ENCODE measurements around the gene CFAP77. TPM values are rescaled to one million over a fixed set of nuclear protein-coding genes. Genes with fewer than 3 reads are reported as not detected.

The CFAP77 gene
- total and polyA plus RNA-seq, 2 of the 13 experiments (the other 11 are each of a cell fraction or from before 2014, with no cell fraction given), result not detected

GRCh38 chr9:132384376-132384775 is 25.6 kb upstream of the CFAP77 start:
- no peak for TF ChIP-seq MEIS2 (CRISPR knock-in tag; IDR thresholded peaks at IDR 0.05)
- no peak for TF ChIP-seq FOSL2 (CRISPR knock-in tag; IDR thresholded peaks at IDR 0.05)
- no peak for TF ChIP-seq PHF21A (CRISPR knock-in tag; IDR thresholded peaks at IDR 0.05)
- no peak for TF ChIP-seq POLR2AphosphoS5 (IDR thresholded peaks at IDR 0.05; ENCODE audit: low read depth, low read length)
- H3K4me2 ChIP-seq (ENCODE audit: low read depth, low read length), result no peak overlapping the region
- no peak for DNase-seq (ENCODE audit: low spot score)
- no peaks in the 10 kb centered on the region for H4K20me1 ChIP-seq (ENCODE audit: insufficient read depth, low read length)
- CTCF ChIA-PET (ENCODE audit: low intra/inter-chr PET ratio, low total read pairs), result no interaction called here
- POLR2A ChIA-PET, result no interaction called here
- no peak for ATAC-seq
- H3K4me3 ChIP-seq (replicated peaks in 1 of 3; ENCODE audit: insufficient read depth in 1 of 3, low read depth in 2 of 3, low read length in 3 of 3), result no peak overlapping the region
- no peak for FAIRE-seq
- WGBS (ENCODE audit: low lambda C conversion rate), result 99% methylated on average over 8 of the region's 8 CpGs
- H3K9ac ChIP-seq (ENCODE audit: insufficient read depth, low read depth, low read length), result no peak overlapping the region
- no peaks in the 10 kb centered on the region for H3K4me1 ChIP-seq (ENCODE audit: insufficient read depth, low read length)
- in situ Hi-C loops (cut with HindIII; ENCODE audit: extremely low pct_ligation_motif_present, low pct_unique_long_range_greater_than_20kb), result no loop called here
- BruUV-seq (replicated peaks), result no TSS peak
- H3K27me3 ChIP-seq (ENCODE audit: control insufficient read depth in 1 of 2, insufficient read depth in 2 of 2, low read length in 2 of 2), result no peaks in the 10 kb centered on the region
- intact Hi-C loops (cut with micrococcal nuclease; ENCODE audit: unreplicated experiment), result no loop called here
- peaks cover 10 to 39% of the 10 kb centered on the region in 2 experiments; a peak in 4 of 5 replicates for H3K36me3 ChIP-seq (replicated peaks in 1 of 2; ENCODE audit: control insufficient read depth in 1 of 2, insufficient read depth in 2 of 2, low read length in 2 of 2)
- H3K9me3 ChIP-seq (ENCODE audit: low read length), result no peaks in the 10 kb centered on the region
- H3K27ac ChIP-seq (ENCODE audit: extremely low read length, insufficient read depth, low read length), result no peak overlapping the region
- no peak overlapping the region for H2AFZ ChIP-seq (ENCODE audit: low read length)
- H3K79me2 ChIP-seq (ENCODE audit: insufficient read depth, low read length), result no peaks in the 10 kb centered on the region

GRCh38 chr9:132387133-132387532 is 22.9 kb upstream of the CFAP77 start:
- ChIA-PET CTCF (ENCODE audit: low intra/inter-chr PET ratio, low total read pairs) (no interaction called here), POLR2A (no interaction called here)
- no peak for TF ChIP-seq ZNF781 (CRISPR knock-in tag; IDR thresholded peaks at IDR 0.05; ENCODE audit: borderline replicate concordance, not compliant biosample characterization)
- TF ChIP-seq RAD21 (CRISPR knock-in tag; IDR thresholded peaks at IDR 0.05), result no peak
- no peak for TF ChIP-seq ZSCAN31 (CRISPR knock-in tag; IDR thresholded peaks at IDR 0.05; ENCODE audit: low read depth)
- TF ChIP-seq PAF1 (CRISPR knock-in tag; IDR thresholded peaks at IDR 0.05), result no peak
- TF ChIP-seq ZKSCAN8 (CRISPR knock-in tag; IDR thresholded peaks at IDR 0.05; ENCODE audit: borderline replicate concordance), result no peak
- TF ChIP-seq ZNF205 (CRISPR knock-in tag; IDR thresholded peaks at IDR 0.05), result no peak
- TF ChIP-seq SNAI1 (CRISPR knock-in tag; IDR thresholded peaks at IDR 0.05; ENCODE audit: borderline replicate concordance), result no peak
- TF ChIP-seq ZIK1 (CRISPR knock-in tag; IDR thresholded peaks at IDR 0.05; ENCODE audit: borderline replicate concordance, low read depth), result no peak
- TF ChIP-seq HOXD1 (CRISPR knock-in tag; IDR thresholded peaks at IDR 0.05), result no peak
- no peak for TF ChIP-seq LBX2 (CRISPR knock-in tag; IDR thresholded peaks at IDR 0.05; ENCODE audit: borderline replicate concordance)
- no peak for TF ChIP-seq BRF2 (CRISPR knock-in tag; IDR thresholded peaks at IDR 0.05)
- TF ChIP-seq DMAP1 (CRISPR knock-in tag; IDR thresholded peaks at IDR 0.05), result no peak
- no peak for TF ChIP-seq BRD4 (CRISPR knock-in tag; IDR thresholded peaks at IDR 0.05)
- Histone ChIP-seq H3K9ac (ENCODE audit: insufficient read depth, low read depth, low read length) (no peak overlapping the region), H3K79me2 (ENCODE audit: insufficient read depth, low read length) (no peaks in the 10 kb centered on the region), H4K20me1 (ENCODE audit: insufficient read depth, low read length) (no peaks in the 10 kb centered on the region), H3K27ac (ENCODE audit: extremely low read length, insufficient read depth, low read length) (no peak overlapping the region), H2AFZ (ENCODE audit: low read length) (no peak overlapping the region), H3K4me1 (ENCODE audit: insufficient read depth, low read length) (no peaks in the 10 kb centered on the region), H3K27me3 (ENCODE audit: control insufficient read depth in 1 of 2, insufficient read depth in 2 of 2, low read length in 2 of 2) (no peaks in the 10 kb centered on the region), H3K36me3 (replicated peaks in 1 of 2; ENCODE audit: control insufficient read depth in 1 of 2, insufficient read depth in 2 of 2, low read length in 2 of 2) (peaks cover 22 to 60% of the 10 kb centered on the region in 2 experiments; a peak in 4 of 5 replicates), H3K9me3 (ENCODE audit: low read length) (no peaks in the 10 kb centered on the region), H3K4me3 (replicated peaks in 1 of 3; ENCODE audit: insufficient read depth in 1 of 3, low read depth in 2 of 3, low read length in 3 of 3) (no peak overlapping the region), H3K4me2 (ENCODE audit: low read depth, low read length) (no peak overlapping the region)
- WGBS (ENCODE audit: low lambda C conversion rate), result 98% methylated on average over 4 of the region's 7 CpGs
- in situ Hi-C loops (cut with HindIII; ENCODE audit: extremely low pct_ligation_motif_present, low pct_unique_long_range_greater_than_20kb), result no loop called here
- intact Hi-C loops (cut with micrococcal nuclease; ENCODE audit: unreplicated experiment), result no loop called here
- BruUV-seq (replicated peaks), result no TSS peak
- DNase-seq (ENCODE audit: low spot score), result no peak
- no peak for FAIRE-seq
- ATAC-seq, result no peak
